ENCODE data around the gene SEC14L5.

SEC14L5 gene

GRCh38 chr16:4976611-4977145 lies 18.5 kb downstream of the SEC14L5 start:
- Histone ChIP-seq H3K4ac (ENCODE audit: low read length) (no peak overlapping the region), H3K27me3 (ENCODE audit: control insufficient read depth in 3 of 3, insufficient read depth in 3 of 3, low read depth in 1 of 3, low read length in 3 of 3) (peaks cover 0 to 15% (median 0%) of the 10 kb centered on the region in 3 experiments), H3K36me3 (replicated peaks in 1 of 2; ENCODE audit: control insufficient read depth in 2 of 2, insufficient read depth in 2 of 2, low read length in 2 of 2) (no peaks in the 10 kb centered on the region), H3K79me1 (ENCODE audit: low read depth, low read length) (no peaks in the 10 kb centered on the region), H3K4me1 (ENCODE audit: control insufficient read depth in 2 of 2, insufficient read depth in 1 of 2, low read depth in 1 of 2, low read length in 2 of 2) (peaks cover 8 to 12% of the 10 kb centered on the region in 2 donors), H3K4me2 (ENCODE audit: insufficient read depth, low read length, poor library complexity, severe bottlenecking) (no peak overlapping the region), H3K23ac (ENCODE audit: low read depth, low read length, poor library complexity) (no peak overlapping the region), H3K18ac (ENCODE audit: low read length) (no peak overlapping the region), H3K9ac (ENCODE audit: low read depth, low read length, poor library complexity) (no peak overlapping the region), H2BK12ac (ENCODE audit: low read length) (no peak overlapping the region), H3K27ac (replicated peaks; ENCODE audit: low read length) (no peak overlapping the region), H2AK5ac (ENCODE audit: low read depth, low read length) (no peak overlapping the region), H3K9me3 (replicated peaks in 1 of 2; ENCODE audit: control insufficient read depth in 2 of 2, insufficient read depth in 1 of 2, low read depth in 1 of 2, low read length in 2 of 2) (peaks cover 0 to 5% of the 10 kb centered on the region in 2 donors), H3K4me3 (ENCODE audit: low read length in 2 of 2) (no peak overlapping the region), H4K91ac (ENCODE audit: low read depth, low read length, poor library complexity) (no peak overlapping the region), H2BK5ac (ENCODE audit: low read length) (no peak overlapping the region), H3K14ac (ENCODE audit: low read length) (no peak overlapping the region), H2BK120ac (ENCODE audit: low read depth, low read length) (no peak overlapping the region), H2BK15ac (ENCODE audit: low read length) (peak overlapping the region; percentile 77), H4K8ac (ENCODE audit: low read depth, low read length) (no peak overlapping the region), H2AFZ (ENCODE audit: low read length) (peak overlapping the region; percentile 22)
- DNase-seq (ENCODE audit: low spot score) = no peak
- no CpG with 5 or more reads among the region's 5 CpGs for WGBS, 2 donors (ENCODE audit: extremely low coverage in 2 of 2, insufficient read length in 2 of 2, insufficient replicate concordance in 1 of 2)

- H3K4ac ChIP-seq (ENCODE audit: low read length) = no peak overlapping the region
- no peak overlapping the region for H3K27ac ChIP-seq (replicated peaks; ENCODE audit: low read length)
- H3K27me3 ChIP-seq (ENCODE audit: control insufficient read depth in 3 of 3, insufficient read depth in 3 of 3, low read depth in 1 of 3, low read length in 3 of 3) = peaks cover 0 to 23% (median 0%) of the 10 kb centered on the region in 3 experiments
- no peaks in the 10 kb centered on the region for H3K36me3 ChIP-seq (replicated peaks in 1 of 2; ENCODE audit: control insufficient read depth in 2 of 2, insufficient read depth in 2 of 2, low read length in 2 of 2)
- H3K14ac ChIP-seq (ENCODE audit: low read length) = no peak overlapping the region
- no CpG with 5 or more reads among the region's 7 CpGs for WGBS, 2 donors (ENCODE audit: extremely low coverage in 2 of 2, insufficient read length in 2 of 2, insufficient replicate concordance in 1 of 2)
- H3K79me1 ChIP-seq (ENCODE audit: low read depth, low read length) = no peaks in the 10 kb centered on the region
- H3K4me2 ChIP-seq (ENCODE audit: insufficient read depth, low read length, poor library complexity, severe bottlenecking) = no peak overlapping the region
- no peak overlapping the region for H2BK12ac ChIP-seq (ENCODE audit: low read length)
- no peak overlapping the region for H2AK5ac ChIP-seq (ENCODE audit: low read depth, low read length)
- H3K23ac ChIP-seq (ENCODE audit: low read depth, low read length, poor library complexity) = no peak overlapping the region
- no peak overlapping the region for H2BK15ac ChIP-seq (ENCODE audit: low read length)
- H2BK120ac ChIP-seq (ENCODE audit: low read depth, low read length) = no peak overlapping the region
- H3K9ac ChIP-seq (ENCODE audit: low read depth, low read length, poor library complexity) = no peak overlapping the region
- no peak overlapping the region for H2AFZ ChIP-seq (ENCODE audit: low read length)
- H4K8ac ChIP-seq (ENCODE audit: low read depth, low read length) = no peak overlapping the region
- H3K9me3 ChIP-seq (replicated peaks in 1 of 2; ENCODE audit: control insufficient read depth in 2 of 2, insufficient read depth in 1 of 2, low read depth in 1 of 2, low read length in 2 of 2) = peaks cover 0 to 5% of the 10 kb centered on the region in 2 donors
- no peak overlapping the region for H2BK5ac ChIP-seq (ENCODE audit: low read length)
- no peak overlapping the region for H3K4me3 ChIP-seq (ENCODE audit: low read length in 2 of 2)
- H3K4me1 ChIP-seq (ENCODE audit: control insufficient read depth in 2 of 2, insufficient read depth in 1 of 2, low read depth in 1 of 2, low read length in 2 of 2) = no peaks in the 10 kb centered on the region
- no peak for DNase-seq (ENCODE audit: low spot score)
- H4K91ac ChIP-seq (ENCODE audit: low read depth, low read length, poor library complexity) = no peak overlapping the region
- no peak overlapping the region for H3K18ac ChIP-seq (ENCODE audit: low read length)
Observed at GRCh38 chr16:4979164-4979563, 21.0 kb downstream of the SEC14L5 start.

GRCh38 chr16:4979736-4980660 lies 21.9 kb downstream of the SEC14L5 start:
- no peak overlapping the region for H3K14ac ChIP-seq (ENCODE audit: low read length)
- H3K36me3 ChIP-seq (replicated peaks in 1 of 2; ENCODE audit: control insufficient read depth in 2 of 2, insufficient read depth in 2 of 2, low read length in 2 of 2) = no peaks in the 10 kb centered on the region
- peaks cover 0 to 23% (median 0%) of the 10 kb centered on the region in 3 experiments for H3K27me3 ChIP-seq (ENCODE audit: control insufficient read depth in 3 of 3, insufficient read depth in 3 of 3, low read depth in 1 of 3, low read length in 3 of 3)
- no peak overlapping the region for H3K18ac ChIP-seq (ENCODE audit: low read length)
- H3K4me3 ChIP-seq (ENCODE audit: low read length in 2 of 2) = no peak overlapping the region
- H3K4me1 ChIP-seq (ENCODE audit: control insufficient read depth in 2 of 2, insufficient read depth in 1 of 2, low read depth in 1 of 2, low read length in 2 of 2) = no peaks in the 10 kb centered on the region
- no peak overlapping the region for H3K4me2 ChIP-seq (ENCODE audit: insufficient read depth, low read length, poor library complexity, severe bottlenecking)
- no peak overlapping the region for H4K91ac ChIP-seq (ENCODE audit: low read depth, low read length, poor library complexity)
- WGBS, 2 donors (ENCODE audit: extremely low coverage in 2 of 2, insufficient read length in 2 of 2, insufficient replicate concordance in 1 of 2) = no CpG with 5 or more reads among the region's 25 CpGs
- H3K27ac ChIP-seq (replicated peaks; ENCODE audit: low read length) = no peak overlapping the region
- H3K23ac ChIP-seq (ENCODE audit: low read depth, low read length, poor library complexity) = no peak overlapping the region
- no peak overlapping the region for H2AFZ ChIP-seq (ENCODE audit: low read length)
- no peak for DNase-seq (ENCODE audit: low spot score)
- no peak overlapping the region for H2BK120ac ChIP-seq (ENCODE audit: low read depth, low read length)
- H3K4ac ChIP-seq (ENCODE audit: low read length) = no peak overlapping the region
- no peak overlapping the region for H2AK5ac ChIP-seq (ENCODE audit: low read depth, low read length)
- H3K79me1 ChIP-seq (ENCODE audit: low read depth, low read length) = no peaks in the 10 kb centered on the region
- H3K9ac ChIP-seq (ENCODE audit: low read depth, low read length, poor library complexity) = no peak overlapping the region
- H2BK5ac ChIP-seq (ENCODE audit: low read length) = no peak overlapping the region
- H2BK15ac ChIP-seq (ENCODE audit: low read length) = no peak overlapping the region
- no peak overlapping the region for H4K8ac ChIP-seq (ENCODE audit: low read depth, low read length)
- no peak overlapping the region for H2BK12ac ChIP-seq (ENCODE audit: low read length)
- H3K9me3 ChIP-seq (replicated peaks in 1 of 2; ENCODE audit: control insufficient read depth in 2 of 2, insufficient read depth in 1 of 2, low read depth in 1 of 2, low read length in 2 of 2) = peaks cover 0 to 5% of the 10 kb centered on the region in 2 donors

GRCh38 chr16:4980691-4981090 lies 22.6 kb downstream of the SEC14L5 start:
- H3K27ac ChIP-seq (replicated peaks; ENCODE audit: low read length) = no peak overlapping the region
- H3K79me1 ChIP-seq (ENCODE audit: low read depth, low read length) = no peaks in the 10 kb centered on the region
- no peak overlapping the region for H2BK15ac ChIP-seq (ENCODE audit: low read length)
- no peak overlapping the region for H2BK12ac ChIP-seq (ENCODE audit: low read length)
- WGBS, 2 donors (ENCODE audit: extremely low coverage in 2 of 2, insufficient read length in 2 of 2, insufficient replicate concordance in 1 of 2) = no CpG with 5 or more reads among the region's 10 CpGs
- no peak overlapping the region for H4K8ac ChIP-seq (ENCODE audit: low read depth, low read length)
- no peak overlapping the region for H3K14ac ChIP-seq (ENCODE audit: low read length)
- no peak overlapping the region for H2AFZ ChIP-seq (ENCODE audit: low read length)
- no peak overlapping the region for H2BK5ac ChIP-seq (ENCODE audit: low read length)
- H3K4me3 ChIP-seq (ENCODE audit: low read length in 2 of 2) = no peak overlapping the region
- no peak overlapping the region for H2AK5ac ChIP-seq (ENCODE audit: low read depth, low read length)
- H3K23ac ChIP-seq (ENCODE audit: low read depth, low read length, poor library complexity) = no peak overlapping the region
- no peaks in the 10 kb centered on the region for H3K4me1 ChIP-seq (ENCODE audit: control insufficient read depth in 2 of 2, insufficient read depth in 1 of 2, low read depth in 1 of 2, low read length in 2 of 2)
- H3K18ac ChIP-seq (ENCODE audit: low read length) = no peak overlapping the region
- peaks cover 0 to 23% (median 0%) of the 10 kb centered on the region in 3 experiments for H3K27me3 ChIP-seq (ENCODE audit: control insufficient read depth in 3 of 3, insufficient read depth in 3 of 3, low read depth in 1 of 3, low read length in 3 of 3)
- H3K9ac ChIP-seq (ENCODE audit: low read depth, low read length, poor library complexity) = no peak overlapping the region
- H3K4me2 ChIP-seq (ENCODE audit: insufficient read depth, low read length, poor library complexity, severe bottlenecking) = no peak overlapping the region
- no peak for DNase-seq (ENCODE audit: low spot score)
- H3K36me3 ChIP-seq (replicated peaks in 1 of 2; ENCODE audit: control insufficient read depth in 2 of 2, insufficient read depth in 2 of 2, low read length in 2 of 2) = no peaks in the 10 kb centered on the region
- H2BK120ac ChIP-seq (ENCODE audit: low read depth, low read length) = no peak overlapping the region
- H3K4ac ChIP-seq (ENCODE audit: low read length) = no peak overlapping the region
- H3K9me3 ChIP-seq (replicated peaks in 1 of 2; ENCODE audit: control insufficient read depth in 2 of 2, insufficient read depth in 1 of 2, low read depth in 1 of 2, low read length in 2 of 2) = peaks cover 0 to 5% of the 10 kb centered on the region in 2 donors
- H4K91ac ChIP-seq (ENCODE audit: low read depth, low read length, poor library complexity) = no peak overlapping the region
